ENCODE data around the gene NAA50. TPM values are rescaled to one million over a fixed set of nuclear protein-coding genes. Genes with fewer than 3 reads are reported as not detected.

NAA50 gene
- total and polyA plus RNA-seq, 2 experiments from 2014 or later = 103 to 260 TPM

DNA sequence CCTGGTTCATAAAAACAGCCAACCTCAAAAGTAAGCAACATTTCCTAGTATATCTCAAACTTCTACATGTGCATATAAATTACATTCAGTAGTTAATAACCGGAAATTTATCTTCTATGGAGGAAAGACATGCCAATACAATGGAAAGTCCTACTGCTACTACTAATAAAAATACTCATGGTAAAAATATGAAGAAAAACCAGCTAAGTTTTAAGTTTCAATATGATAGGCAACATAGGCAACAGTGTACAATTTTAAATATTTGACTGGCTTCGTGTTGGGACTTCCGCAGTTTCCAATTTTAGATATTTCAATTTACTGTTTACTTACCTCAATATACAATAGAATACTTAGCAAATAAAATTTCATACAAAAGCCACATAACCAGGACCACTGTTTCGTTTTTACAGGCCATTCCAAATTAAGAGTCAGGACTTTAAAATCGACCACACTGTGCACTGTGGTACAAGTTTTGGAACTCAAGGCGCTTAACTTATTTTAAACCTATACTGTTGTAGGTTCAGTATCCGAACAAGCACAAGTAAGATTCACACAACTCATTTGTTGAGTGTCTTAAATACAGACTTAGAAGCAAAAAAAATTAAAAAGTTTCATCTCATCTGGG, 2.9 kb downstream of the NAA50 start:
- Histone ChIP-seq H3K9me2 (ENCODE audit: insufficient read depth) (no peaks in the 10 kb centered on the region), H3K4me1 (ENCODE audit: insufficient read depth) (peaks cover 31% of the 10 kb centered on the region), H3K79me2 (replicated peaks; ENCODE audit: insufficient read depth) (peaks cover 81% of the 10 kb centered on the region), H3K4me3 (peak overlapping the region; percentile 80), H3F3A (replicated peaks; ENCODE audit: low read depth) (no peaks in the 10 kb centered on the region), H2AFZ (no peak overlapping the region), H4K20me1 (replicated peaks; ENCODE audit: insufficient read depth) (peaks cover 41% of the 10 kb centered on the region), H3K27me3 (ENCODE audit: insufficient read depth) (no peaks in the 10 kb centered on the region), H3K4me2 (peak overlapping the region; percentile 81), H3K36me3 (ENCODE audit: insufficient read depth) (no peaks in the 10 kb centered on the region), H3K27ac (ENCODE audit: low read depth) (no peak overlapping the region)
- Mint-ChIP-seq H3K36me3 (ENCODE audit: low read depth) (peaks cover 14% of the 10 kb centered on the region), H3K4me3 (peak overlapping the region; percentile 100), H3K27me3 (ENCODE audit: insufficient read depth, low read depth, poor library complexity) (peaks cover 18% of the 10 kb centered on the region), H3K4me1 (peaks cover 59% of the 10 kb centered on the region), H3K9me3 (peaks cover 2% of the 10 kb centered on the region; the same call in 2 of the 3 replicates), H3K27ac (no peak overlapping the region)
- DNase-seq (ENCODE audit: low spot score) = no peak
- TF ChIP-seq, protein P1, sequence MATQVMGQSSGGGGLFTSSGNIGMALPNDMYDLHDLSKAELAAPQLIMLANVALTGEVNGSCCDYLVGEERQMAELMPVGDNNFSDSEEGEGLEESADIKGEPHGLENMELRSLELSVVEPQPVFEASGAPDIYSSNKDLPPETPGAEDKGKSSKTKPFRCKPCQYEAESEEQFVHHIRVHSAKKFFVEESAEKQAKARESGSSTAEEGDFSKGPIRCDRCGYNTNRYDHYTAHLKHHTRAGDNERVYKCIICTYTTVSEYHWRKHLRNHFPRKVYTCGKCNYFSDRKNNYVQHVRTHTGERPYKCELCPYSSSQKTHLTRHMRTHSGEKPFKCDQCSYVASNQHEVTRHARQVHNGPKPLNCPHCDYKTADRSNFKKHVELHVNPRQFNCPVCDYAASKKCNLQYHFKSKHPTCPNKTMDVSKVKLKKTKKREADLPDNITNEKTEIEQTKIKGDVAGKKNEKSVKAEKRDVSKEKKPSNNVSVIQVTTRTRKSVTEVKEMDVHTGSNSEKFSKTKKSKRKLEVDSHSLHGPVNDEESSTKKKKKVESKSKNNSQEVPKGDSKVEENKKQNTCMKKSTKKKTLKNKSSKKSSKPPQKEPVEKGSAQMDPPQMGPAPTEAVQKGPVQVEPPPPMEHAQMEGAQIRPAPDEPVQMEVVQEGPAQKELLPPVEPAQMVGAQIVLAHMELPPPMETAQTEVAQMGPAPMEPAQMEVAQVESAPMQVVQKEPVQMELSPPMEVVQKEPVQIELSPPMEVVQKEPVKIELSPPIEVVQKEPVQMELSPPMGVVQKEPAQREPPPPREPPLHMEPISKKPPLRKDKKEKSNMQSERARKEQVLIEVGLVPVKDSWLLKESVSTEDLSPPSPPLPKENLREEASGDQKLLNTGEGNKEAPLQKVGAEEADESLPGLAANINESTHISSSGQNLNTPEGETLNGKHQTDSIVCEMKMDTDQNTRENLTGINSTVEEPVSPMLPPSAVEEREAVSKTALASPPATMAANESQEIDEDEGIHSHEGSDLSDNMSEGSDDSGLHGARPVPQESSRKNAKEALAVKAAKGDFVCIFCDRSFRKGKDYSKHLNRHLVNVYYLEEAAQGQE (IDR thresholded peaks at IDR 0.05; ENCODE audit: unreplicated experiment) = no peak
- TF ChIP-seq, protein P2, sequence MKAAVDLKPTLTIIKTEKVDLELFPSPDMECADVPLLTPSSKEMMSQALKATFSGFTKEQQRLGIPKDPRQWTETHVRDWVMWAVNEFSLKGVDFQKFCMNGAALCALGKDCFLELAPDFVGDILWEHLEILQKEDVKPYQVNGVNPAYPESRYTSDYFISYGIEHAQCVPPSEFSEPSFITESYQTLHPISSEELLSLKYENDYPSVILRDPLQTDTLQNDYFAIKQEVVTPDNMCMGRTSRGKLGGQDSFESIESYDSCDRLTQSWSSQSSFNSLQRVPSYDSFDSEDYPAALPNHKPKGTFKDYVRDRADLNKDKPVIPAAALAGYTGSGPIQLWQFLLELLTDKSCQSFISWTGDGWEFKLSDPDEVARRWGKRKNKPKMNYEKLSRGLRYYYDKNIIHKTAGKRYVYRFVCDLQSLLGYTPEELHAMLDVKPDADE (IDR thresholded peaks at IDR 0.05) = no peak
- TF ChIP-seq ZNF114 (CRISPR knock-in tag; IDR thresholded peaks at IDR 0.05) = no peak
- TF ChIP-seq, protein P3, sequence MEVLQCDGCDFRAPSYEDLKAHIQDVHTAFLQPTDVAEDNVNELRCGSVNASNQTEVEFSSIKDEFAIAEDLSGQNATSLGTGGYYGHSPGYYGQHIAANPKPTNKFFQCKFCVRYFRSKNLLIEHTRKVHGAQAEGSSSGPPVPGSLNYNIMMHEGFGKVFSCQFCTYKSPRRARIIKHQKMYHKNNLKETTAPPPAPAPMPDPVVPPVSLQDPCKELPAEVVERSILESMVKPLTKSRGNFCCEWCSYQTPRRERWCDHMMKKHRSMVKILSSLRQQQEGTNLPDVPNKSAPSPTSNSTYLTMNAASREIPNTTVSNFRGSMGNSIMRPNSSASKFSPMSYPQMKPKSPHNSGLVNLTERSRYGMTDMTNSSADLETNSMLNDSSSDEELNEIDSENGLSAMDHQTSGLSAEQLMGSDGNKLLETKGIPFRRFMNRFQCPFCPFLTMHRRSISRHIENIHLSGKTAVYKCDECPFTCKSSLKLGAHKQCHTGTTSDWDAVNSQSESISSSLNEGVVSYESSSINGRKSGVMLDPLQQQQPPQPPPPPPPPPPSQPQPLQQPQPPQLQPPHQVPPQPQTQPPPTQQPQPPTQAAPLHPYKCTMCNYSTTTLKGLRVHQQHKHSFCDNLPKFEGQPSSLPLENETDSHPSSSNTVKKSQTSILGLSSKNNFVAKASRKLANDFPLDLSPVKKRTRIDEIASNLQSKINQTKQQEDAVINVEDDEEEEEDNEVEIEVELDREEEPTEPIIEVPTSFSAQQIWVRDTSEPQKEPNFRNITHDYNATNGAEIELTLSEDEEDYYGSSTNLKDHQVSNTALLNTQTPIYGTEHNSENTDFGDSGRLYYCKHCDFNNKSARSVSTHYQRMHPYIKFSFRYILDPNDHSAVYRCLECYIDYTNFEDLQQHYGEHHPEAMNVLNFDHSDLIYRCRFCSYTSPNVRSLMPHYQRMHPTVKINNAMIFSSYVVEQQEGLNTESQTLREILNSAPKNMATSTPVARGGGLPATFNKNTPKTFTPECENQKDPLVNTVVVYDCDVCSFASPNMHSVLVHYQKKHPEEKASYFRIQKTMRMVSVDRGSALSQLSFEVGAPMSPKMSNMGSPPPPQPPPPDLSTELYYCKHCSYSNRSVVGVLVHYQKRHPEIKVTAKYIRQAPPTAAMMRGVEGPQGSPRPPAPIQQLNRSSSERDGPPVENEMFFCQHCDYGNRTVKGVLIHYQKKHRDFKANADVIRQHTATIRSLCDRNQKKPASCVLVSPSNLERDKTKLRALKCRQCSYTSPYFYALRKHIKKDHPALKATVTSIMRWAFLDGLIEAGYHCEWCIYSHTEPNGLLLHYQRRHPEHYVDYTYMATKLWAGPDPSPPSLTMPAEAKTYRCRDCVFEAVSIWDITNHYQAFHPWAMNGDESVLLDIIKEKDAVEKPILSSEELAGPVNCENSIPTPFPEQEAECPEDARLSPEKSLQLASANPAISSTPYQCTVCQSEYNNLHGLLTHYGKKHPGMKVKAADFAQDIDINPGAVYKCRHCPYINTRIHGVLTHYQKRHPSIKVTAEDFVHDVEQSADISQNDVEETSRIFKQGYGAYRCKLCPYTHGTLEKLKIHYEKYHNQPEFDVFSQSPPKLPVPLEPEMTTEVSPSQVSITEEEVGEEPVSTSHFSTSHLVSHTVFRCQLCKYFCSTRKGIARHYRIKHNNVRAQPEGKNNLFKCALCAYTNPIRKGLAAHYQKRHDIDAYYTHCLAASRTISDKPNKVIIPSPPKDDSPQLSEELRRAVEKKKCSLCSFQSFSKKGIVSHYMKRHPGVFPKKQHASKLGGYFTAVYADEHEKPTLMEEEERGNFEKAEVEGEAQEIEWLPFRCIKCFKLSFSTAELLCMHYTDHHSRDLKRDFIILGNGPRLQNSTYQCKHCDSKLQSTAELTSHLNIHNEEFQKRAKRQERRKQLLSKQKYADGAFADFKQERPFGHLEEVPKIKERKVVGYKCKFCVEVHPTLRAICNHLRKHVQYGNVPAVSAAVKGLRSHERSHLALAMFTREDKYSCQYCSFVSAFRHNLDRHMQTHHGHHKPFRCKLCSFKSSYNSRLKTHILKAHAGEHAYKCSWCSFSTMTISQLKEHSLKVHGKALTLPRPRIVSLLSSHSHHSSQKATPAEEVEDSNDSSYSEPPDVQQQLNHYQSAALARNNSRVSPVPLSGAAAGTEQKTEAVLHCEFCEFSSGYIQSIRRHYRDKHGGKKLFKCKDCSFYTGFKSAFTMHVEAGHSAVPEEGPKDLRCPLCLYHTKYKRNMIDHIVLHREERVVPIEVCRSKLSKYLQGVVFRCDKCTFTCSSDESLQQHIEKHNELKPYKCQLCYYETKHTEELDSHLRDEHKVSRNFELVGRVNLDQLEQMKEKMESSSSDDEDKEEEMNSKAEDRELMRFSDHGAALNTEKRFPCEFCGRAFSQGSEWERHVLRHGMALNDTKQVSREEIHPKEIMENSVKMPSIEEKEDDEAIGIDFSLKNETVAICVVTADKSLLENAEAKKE (CRISPR knock-in tag; IDR thresholded peaks at IDR 0.05) = no peak
- ATAC-seq = no peak

Data from GM23338 (cell line).